ENCODE measurements around the gene WWP2.
"Not testable (repeated sequence)": the region's sequence is repeated elsewhere in the genome, so short reads cannot be mapped to it uniquely, and the experiment has no call there.

WWP2 gene

GRCh38 chr16:69747115-69747514 is 15.0 kb upstream of the WWP2 start:
- no peak for DNase-seq

- DNase-seq, result no peak
Observed at GRCh38 chr16:69748694-69749345, 13.3 kb upstream of the WWP2 start.

GRCh38 chr16:69754143-69754468 is 8.0 kb upstream of the WWP2 start:
- DNase-seq, result no peak

- peak; percentile 96 for DNase-seq
Observed at GRCh38 chr16:69754469-69755310, 7.4 kb upstream of the WWP2 start, which contains the start of gene NOB1. Gene NOB1, minus strand, starts transcription at chr16:69754926. Its CDS starts 16 bp downstream, at chr16:69754910.

DNA sequence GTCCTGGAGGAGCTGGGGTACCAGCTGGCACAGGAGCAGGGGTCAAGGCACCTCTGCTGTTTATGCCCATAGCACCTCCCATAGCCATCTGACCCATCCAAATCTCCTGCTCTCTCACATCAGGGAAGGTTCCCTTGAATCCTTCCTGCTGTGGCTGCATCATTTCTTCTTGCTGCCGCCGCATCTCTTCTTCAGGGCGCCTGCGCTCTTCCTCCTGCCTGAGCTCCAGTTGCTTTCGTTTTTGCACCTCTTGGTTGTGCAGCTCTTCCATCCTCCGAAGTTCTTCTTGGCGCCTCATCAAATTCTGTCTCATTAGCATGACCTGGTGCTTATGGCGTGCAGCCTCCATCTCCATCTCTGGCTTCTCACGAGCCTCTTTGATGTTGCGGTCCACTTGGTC is 5.4 kb upstream of the WWP2 start:
- DNase-seq, result no peak

- DNase-seq, result not testable (repeated sequence)
Observed at GRCh38 chr16:69757375-69757774, 4.8 kb upstream of the WWP2 start.

GRCh38 chr16:69762814-69763598 is 874 bp downstream of the WWP2 start:
- no peak for DNase-seq

- no peak for DNase-seq
Observed at GRCh38 chr16:69763599-69763942, 1.4 kb downstream of the WWP2 start.

DNA sequence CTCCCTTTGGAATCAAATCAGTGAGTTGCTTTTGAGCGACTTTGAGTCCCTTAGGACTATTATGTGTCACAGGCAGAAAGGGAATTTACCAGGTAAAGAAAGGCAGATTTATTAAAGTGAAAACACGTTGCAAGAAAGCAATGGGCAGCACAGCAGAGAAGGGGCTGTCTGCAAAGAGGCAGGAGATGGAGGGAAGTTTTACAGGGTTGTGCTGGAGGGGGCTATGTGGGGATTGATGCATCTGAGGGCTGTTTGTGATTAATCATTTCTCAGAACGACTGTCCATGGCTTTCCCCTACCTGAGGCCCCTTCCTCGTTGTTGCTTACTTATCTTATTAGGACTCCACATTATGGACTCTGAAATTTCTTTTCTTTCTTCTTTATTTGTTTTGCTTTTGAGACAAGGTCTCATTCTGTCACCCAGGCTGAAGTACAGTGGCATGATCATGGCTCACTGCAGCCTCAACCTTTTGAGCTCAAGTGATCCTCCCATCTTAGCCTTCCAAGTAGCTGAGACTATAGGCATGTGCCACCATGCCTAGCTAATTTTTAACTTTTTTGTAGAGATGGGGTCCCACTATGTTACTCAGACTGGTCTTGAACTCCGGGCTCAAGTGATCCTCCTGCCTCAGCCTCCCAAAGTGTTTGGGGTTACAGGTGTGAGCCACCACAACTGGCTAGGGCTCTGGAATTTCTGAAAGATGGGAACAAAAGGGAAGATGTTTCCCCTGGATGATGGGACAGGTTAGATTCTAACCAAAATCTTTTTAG is 5.5 kb downstream of the WWP2 start:
- no peak for DNase-seq

DNA sequence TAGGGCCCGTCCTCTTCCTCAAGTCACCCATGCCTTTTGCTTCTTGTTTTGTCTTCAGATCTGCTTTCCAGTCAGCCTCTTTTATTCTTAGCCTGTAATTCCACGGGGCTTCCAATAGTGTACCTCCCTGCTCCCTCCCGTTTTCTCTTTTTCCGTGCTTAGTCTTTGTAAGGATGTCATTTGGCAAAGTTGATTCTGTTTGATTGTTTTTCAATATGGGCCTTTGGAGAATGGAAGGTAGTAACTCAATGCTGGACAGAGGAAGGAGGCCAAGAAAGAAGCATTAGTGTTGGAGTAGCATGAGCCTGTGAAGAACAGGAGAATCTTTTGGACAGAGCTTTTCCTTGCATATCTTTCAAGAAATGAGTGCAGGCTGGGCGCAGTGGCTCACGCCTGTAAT is 6.5 kb downstream of the WWP2 start:
- DNase-seq, result no peak

GRCh38 chr16:69769404-69769803 is 7.3 kb downstream of the WWP2 start:
- DNase-seq, result no peak

- no peak for DNase-seq
Observed at GRCh38 chr16:69771651-69771967, 9.5 kb downstream of the WWP2 start.

- no peak for DNase-seq
Observed at GRCh38 chr16:69773260-69773947, 11.3 kb downstream of the WWP2 start.

- DNase-seq, result no peak
Observed at GRCh38 chr16:69775563-69775962, 13.4 kb downstream of the WWP2 start.

GRCh38 chr16:69779724-69780123 is 17.6 kb downstream of the WWP2 start:
- DNase-seq, result no peak

GRCh38 chr16:69781118-69781517 is 19.0 kb downstream of the WWP2 start:
- no peak for DNase-seq

DNA sequence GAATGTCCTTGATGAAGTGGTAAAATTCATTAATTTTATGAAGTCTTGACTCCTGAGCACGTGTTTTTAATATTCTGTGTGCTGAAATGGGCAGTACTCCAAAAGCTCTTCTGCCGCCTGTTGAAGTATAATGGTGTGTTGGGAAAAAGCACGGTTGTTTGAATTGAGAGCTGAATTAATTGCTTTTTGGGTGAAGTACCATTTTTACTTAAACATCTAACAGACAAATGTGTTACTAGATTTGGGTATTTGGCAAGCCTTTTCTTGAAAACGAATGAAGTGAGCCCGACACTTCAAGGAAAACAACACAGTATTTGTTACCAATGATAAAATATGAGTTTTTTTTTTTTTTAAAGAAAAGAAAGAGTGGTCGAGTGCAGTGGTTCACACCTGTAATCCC is 22.5 kb downstream of the WWP2 start:
- DNase-seq, result no peak

DNA sequence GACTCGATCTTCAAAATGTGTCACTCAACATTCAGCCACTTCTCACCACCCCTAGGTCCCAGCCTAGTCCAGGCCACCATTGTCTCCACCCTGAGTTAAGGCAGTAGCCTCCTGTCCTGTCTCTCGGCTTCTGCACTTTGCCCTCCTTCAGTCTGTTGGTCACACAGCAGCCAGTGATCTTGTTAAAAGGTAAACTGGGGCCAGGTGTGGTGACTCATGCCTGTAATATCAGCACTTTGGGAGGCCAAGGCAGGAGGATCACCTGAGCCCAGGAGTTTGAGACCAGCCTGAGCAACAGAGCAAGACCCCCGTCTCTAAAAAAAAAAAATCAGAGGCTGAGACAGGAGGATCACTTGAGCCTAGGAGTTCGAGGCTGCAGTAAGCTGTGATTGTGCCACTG is 25.8 kb downstream of the WWP2 start:
- DNase-seq, result no peak

DNA sequence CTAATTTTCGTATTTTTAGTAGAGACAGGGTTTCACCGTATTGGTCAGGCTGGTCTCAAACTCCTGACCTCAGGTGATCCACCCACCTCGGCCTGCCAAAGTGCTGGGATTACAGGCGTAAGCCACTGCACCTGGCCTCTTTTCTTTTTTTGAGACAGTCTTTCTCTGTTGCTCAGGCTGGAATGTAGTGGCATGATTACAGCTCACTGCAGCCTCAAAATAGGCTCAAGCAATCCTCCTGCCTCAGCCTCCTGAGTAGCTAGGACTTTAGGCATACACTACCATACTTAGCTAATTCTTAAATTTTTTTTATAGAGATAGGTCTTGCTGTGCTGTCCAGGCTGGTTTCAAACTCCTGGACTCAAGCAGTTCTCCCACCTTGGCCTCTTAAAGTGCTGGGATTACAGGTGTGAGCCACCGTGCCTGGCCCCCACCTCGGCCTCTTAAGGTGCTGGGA is 29.3 kb downstream of the WWP2 start:
- DNase-seq, result not testable (repeated sequence)

DNA sequence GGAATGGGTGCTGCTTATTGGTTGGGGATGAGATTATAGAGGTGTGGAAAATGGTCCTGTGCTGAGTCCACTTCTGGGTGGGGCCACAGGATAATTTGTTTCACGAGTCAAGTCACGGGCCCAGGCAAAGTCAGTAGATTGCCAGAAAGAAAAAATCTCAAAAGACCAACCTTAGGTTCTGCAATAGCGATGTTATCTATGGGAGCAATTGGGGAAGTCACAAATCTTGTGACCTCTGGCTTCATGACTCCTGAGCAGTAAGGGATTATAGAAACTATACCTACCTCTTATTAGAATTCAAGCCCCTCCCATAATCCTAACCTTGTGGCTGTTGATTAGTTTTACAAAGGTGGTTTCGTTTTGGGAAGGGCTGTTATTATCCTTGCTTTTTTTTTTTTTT is 31.4 kb downstream of the WWP2 start:
- DNase-seq, result no peak

DNA sequence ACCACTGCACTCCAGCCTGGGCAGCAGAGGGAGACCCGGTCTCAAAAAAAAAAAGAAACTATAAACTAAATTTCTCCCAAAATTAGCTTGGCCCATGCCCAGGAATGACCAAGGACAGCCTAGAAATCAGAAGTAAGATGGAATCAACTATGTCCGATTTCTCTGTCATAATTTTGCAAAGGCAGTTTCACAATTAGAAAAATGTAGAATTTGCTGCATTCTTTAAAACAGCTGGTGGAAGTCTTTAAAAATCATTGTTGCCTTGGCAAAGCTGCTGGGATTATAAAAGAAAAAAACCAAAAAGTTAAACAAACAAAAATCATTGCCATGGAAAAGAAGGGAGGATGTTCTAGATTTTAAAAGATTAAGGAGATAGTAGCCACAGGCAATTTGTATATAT is 32.4 kb downstream of the WWP2 start:
- DNase-seq, result no peak

DNA sequence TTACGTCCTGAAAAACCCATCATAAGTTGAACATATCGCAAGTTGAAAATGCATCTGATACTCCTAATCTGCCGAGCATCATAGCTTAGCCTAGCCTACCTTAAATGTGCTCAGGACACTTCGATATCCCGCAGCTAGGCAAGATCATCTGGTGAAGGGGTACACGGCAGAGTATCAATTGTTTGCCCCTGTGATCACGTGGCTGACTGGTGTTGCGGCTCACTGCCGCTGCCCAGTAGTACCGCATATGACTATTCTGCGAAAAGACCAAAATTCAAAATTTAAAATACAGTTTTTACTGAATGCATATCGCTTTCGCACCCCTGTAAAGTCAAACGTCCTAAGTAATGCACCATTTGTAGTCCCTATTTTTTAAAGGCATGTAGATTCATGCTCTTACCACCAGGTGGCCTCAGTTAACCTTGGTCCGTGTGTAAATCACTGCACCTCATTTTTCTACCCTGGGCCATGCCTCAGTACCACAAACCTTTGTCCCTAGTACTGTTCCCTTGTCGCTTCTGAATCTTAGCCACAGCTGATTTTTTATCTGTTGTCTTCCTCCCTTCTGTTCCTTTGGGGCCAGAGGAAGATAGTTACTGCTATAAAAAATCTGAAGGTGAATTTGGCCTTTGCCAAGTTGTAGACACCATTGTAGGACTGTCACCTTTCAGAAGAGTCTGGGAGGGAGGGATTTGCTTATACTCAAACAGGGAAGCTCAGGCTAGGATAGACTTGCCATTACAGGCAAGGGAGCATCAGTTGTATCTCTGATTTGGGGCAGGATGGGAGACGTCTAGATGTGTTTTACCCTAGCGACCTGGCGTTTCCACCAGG is 34.4 kb downstream of the WWP2 start:
- DNase-seq, result no peak
